Fibroblast of villous mesenchyme (primary cell): ENCODE measurements around the gene MYO9A. TPM values are rescaled to one million over a fixed set of nuclear protein-coding genes. Genes with fewer than 3 reads are reported as not detected.

ENCODE experiments used
- DNase-seq: peaks from one replicate; pipeline ENCODE4 v3.0.0-alpha.2; 2010; ENCODE audit warnings: low read depth
- H3K4me3 ChIP-seq: 2 replicates; pipeline ENCODE4 v1.5.1; 2011; ENCODE audit warnings: low read depth, mild to moderate bottlenecking, low read length
- CTCF ChIP-seq: IDR thresholded peaks from 2 replicates; pipeline ENCODE4 v1.5.1; 2012; ENCODE audit warnings: low read depth, mild to moderate bottlenecking, low read length; ENCODE audit not compliant: insufficient read depth
- total RNA-seq: library from RNA; depleted of rRNA; stranded (reverse); fragments of >200 nt; gene quantifications from 2 replicates; pipeline ENCODE4 v1.2.3, GENCODE V29; 2012

Gene MYO9A
- total RNA-seq, 1 donor, result 51.8 TPM

DNA sequence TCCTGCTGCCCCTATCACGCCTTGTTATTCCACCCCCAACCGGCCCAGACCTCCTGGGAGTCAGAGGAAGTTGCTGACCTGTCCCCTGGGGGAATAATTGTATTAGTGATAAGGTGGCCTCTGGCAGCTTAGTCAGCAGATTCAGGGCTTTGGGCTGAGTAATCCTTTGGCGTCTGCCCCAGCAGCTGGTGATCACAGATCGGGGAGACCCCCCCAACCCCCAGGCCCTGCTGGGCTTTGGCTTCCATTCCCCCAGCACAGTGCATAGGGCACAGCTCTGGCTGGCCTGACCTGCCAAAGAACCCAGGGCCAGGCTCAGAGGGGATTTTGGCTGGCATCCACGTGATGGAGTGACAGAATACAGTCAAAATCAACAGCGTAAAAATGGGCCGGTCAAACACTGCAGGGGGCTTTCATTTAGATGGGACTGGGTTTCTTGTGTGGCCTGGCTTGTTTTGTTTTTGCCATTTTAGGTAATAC is 311.5 kb downstream of the MYO9A start:
- DNase-seq, result peak; percentile 42
- no peak overlapping the region for H3K4me3 ChIP-seq
- no peak for TF ChIP-seq CTCF

DNA sequence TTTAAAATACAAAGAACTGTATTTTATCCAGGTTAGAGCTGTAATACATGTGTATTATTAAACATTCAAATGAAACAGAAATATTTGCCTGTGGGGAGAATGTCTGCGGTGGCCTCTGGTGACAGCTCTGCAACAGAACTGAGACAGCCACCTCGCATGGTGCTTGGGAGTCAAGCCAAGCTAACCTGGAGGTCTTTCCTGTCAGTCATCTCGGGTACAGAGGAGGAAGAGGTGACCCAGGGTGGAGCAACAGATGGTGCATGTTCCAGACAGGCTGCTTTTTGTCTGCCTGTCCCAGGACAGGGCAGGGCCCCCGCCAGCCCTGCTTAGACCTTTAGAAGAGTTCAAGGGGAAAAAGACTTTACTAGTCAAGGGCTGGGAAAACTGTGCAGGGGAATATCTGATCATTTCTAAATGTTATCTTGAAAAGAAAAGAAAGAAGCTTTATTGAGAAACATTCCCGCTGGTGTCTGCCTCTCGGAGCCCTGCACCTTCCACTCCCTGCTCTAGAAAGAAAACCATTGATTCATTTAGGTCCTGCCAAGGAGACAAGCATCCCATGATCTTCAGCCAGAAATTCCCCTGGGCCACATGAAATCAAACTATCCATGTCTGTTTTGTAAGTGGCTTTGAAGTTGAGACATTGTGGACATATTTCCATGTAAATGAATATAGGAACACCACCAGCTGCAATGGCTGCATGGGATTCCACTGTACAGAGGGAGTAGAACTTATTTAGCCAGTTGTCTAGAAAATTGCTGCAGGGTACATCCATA is 313.1 kb downstream of the MYO9A start:
- no peak for TF ChIP-seq CTCF
- H3K4me3 ChIP-seq, result no peak overlapping the region
- DNase-seq, result peak; percentile 39

DNA sequence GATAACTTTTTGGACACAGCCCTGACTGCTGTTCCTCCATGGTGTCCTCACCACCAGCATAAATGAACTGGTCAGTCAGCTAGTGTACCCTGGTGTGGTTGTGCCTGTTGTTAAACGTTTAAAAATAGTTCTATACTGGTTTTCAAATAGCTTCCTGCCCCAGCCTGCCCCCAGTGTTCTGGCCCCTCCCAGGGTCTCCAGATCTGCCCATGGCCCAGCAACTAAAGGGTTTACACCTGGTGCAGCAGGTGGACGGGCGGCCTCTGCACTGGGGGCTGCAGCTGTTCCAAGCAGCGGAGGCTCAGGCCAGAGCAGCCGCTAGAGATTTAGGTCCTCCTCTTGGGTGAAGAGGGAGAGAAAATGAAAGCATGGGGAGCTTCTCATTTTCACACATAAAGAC is 313.7 kb downstream of the MYO9A start:
- H3K4me3 ChIP-seq, result no peak overlapping the region
- no peak for TF ChIP-seq CTCF
- DNase-seq, result no peak

GRCh38 chr15:71802770-71803169 is 315.2 kb downstream of the MYO9A start:
- TF ChIP-seq CTCF, result peak; percentile 43
- DNase-seq, result no peak
- no peak overlapping the region for H3K4me3 ChIP-seq

DNA sequence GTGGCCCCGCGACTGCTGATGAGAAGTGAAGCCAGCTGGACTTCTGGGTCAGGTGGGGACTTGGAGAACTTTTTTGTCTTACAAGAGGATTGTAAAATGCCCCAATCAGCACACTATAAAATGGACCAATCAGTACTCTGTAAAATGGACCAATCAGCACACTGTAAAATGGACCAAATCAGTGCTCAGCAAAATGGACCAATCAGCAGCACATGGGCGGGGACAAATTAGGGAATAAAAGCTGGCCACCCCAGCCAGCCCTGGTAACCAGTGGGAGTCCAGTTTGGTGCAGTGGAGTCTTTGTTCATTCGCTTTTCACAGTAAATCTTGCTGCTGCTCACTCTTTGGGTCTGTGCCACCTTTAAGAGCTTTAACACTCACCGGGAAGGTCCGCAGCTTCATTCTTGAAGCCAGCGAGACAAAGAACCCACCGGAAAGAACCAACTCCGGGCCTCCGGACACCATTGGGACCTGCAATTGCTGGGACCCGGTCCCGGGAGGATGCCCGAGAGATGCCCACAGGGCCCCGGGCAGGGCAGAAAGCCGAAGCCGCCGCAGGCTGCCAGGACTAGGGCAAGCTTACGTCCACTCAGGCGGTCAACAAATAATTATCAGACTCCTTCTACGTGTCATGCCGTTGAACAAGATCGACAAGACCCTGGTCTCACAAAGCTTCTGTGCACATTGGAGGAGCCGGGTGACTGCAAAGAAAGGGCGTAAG is 315.9 kb downstream of the MYO9A start:
- no peak for DNase-seq
- TF ChIP-seq CTCF, result no peak
- H3K4me3 ChIP-seq, result no peak overlapping the region

DNA sequence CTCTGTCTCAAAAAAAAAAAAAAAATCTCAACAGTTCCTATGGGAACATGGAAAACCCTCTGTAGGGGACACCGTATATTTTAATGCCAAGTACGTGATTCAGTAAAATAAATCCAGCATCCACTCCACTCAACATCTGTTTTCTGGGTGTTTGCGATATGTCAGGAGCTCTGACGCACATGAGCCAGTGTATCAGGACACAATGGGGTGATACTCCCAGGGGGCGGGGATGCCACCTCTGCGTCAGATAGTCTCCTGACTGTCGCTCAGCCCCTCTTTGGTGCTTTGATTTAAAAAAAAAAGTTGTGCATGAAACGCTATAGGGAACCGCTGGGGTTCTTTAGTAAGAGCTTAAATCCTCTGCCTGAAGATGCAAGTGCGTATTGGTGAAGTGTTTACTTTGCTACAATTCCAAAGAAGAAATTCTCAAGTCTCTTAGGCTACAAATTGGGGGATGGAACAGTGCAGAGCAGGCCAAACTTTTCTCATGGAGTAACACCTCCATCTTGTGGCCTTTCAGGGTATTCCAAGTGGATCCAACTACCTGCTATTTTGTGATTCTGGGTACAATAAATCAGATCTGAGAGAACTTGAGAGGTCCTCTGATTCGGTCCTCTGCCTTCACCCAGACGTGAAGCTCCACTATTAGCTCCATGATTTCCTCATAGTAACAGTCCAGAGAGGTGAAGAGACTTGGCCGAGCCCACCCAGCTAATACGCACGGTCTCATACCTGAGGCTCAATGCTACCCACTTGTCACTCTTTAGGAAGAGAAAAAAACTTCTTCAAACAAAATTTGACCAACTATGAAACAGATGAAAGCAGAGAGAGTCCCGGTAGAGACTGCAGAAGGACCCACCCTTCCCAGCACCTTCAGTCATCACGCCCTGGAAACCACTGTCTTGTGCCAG is 316.9 kb downstream of the MYO9A start:
- TF ChIP-seq CTCF, result peak; percentile 89
- peak; percentile 85 for DNase-seq
- H3K4me3 ChIP-seq, result no peak overlapping the region
